T-cell (primary cell): ENCODE data around the gene SLC12A8. TPM values are rescaled to one million over a fixed set of nuclear protein-coding genes. Genes with fewer than 3 reads are reported as not detected.

ENCODE experiments used
- ATAC-seq, 4 experiments: fragments of 200-7000 bp in 3 of 4; fragments of 150-1000 bp in 1 of 4; cut with Tn5 transposase; replicated peaks in 1 of 4; 1 replicate in 3 of 4; 2 replicates in 1 of 4; pipeline ENCODE4 v1.10.0; 2021; ENCODE audit warnings: moderate library complexity in 3 of 4, mild to moderate bottlenecking in 2 of 4, moderate number of reproducible peaks in 1 of 4
- CTCF ChIA-PET, 2 donors: fragments of 300-600 bp; sonication (Branson Sonifier 250); formaldehyde crosslinking; loops; one replicate each; lab custom pipeline; 2022; ENCODE audit warnings: antibody characterized with exemption in 2 of 2; lab: Charles Lee
- POLR2A ChIA-PET, 2 donors: fragments of 300-600 bp; sonication (Branson Sonifier 250); formaldehyde crosslinking; loops; one replicate each; lab custom pipeline; 2022; ENCODE audit warnings: antibody characterized with exemption in 2 of 2; lab: Charles Lee
- DNase-seq, 35 experiments: peaks; one replicate each; pipeline versions ENCODE4 v3.0.0 to v3.0.0-alpha.2; 2013 to 2023
- H3K27ac ChIP-seq: one replicate; pipeline ENCODE4 v1.5.1; 2013; ENCODE audit warnings: low read length
- H3K27me3 ChIP-seq, 2 experiments: replicated peaks in 1 of 2; 1 replicate in 1 of 2; 2 replicates in 1 of 2; pipeline versions ENCODE4 v1.6.1 to v1.7.0; 2013; ENCODE audit warnings: low read length in 1 of 2, mixed read lengths in 1 of 2; ENCODE audit not compliant: control insufficient read depth in 2 of 2, insufficient read depth in 2 of 2; ENCODE audit errors: extremely low read depth in 1 of 2
- H3K36me3 ChIP-seq, 2 donors: 1 replicate in 1 of 2; 2 replicates in 1 of 2; pipeline versions ENCODE4 v1.6.1 to v1.7.0; 2013; ENCODE audit warnings: low read length in 1 of 2; ENCODE audit not compliant: control insufficient read depth in 2 of 2, insufficient read depth in 1 of 2; ENCODE audit errors: extremely low read depth in 1 of 2
- H3K4me1 ChIP-seq, 2 experiments: 1 replicate in 1 of 2; 2 replicates in 1 of 2; pipeline versions ENCODE4 v1.6.1 to v1.7.0; 2013; ENCODE audit warnings: low read length in 2 of 2, mixed read lengths in 1 of 2; ENCODE audit not compliant: insufficient read depth in 2 of 2, control insufficient read depth in 1 of 2; ENCODE audit errors: extremely low read depth in 1 of 2
- H3K4me3 ChIP-seq, 2 donors: 1 replicate in 1 of 2; 2 replicates in 1 of 2; pipeline versions ENCODE4 v1.5.1 to v1.7.0; 2013; ENCODE audit warnings: mild to moderate bottlenecking in 2 of 2, low read length in 1 of 2, moderate library complexity in 1 of 2; ENCODE audit not compliant: control insufficient read depth in 1 of 2; ENCODE audit errors: extremely low read depth in 1 of 2
- H3K9me3 ChIP-seq: 2 replicates; pipeline ENCODE4 v1.7.0; 2013
- H3K27ac Mint-ChIP-seq, 2 donors: one replicate each; pipeline ENCODE4 v1.8.0; 2020 to 2021; ENCODE audit warnings: mild to moderate bottlenecking in 2 of 2, mixed read lengths in 2 of 2
- H3K27me3 Mint-ChIP-seq, 2 donors: one replicate each; pipeline ENCODE4 v1.8.0; 2021 to 2022; ENCODE audit warnings: mixed read lengths in 2 of 2
- H3K36me3 Mint-ChIP-seq: one replicate; pipeline ENCODE4 v1.8.0; 2021; ENCODE audit warnings: mixed read lengths
- H3K4me1 Mint-ChIP-seq, 3 donors: one replicate each; pipeline ENCODE4 v1.8.0; 2020 to 2022; ENCODE audit warnings: mixed read lengths in 3 of 3, mild to moderate bottlenecking in 1 of 3
- H3K4me3 Mint-ChIP-seq, 3 donors: one replicate each; pipeline ENCODE4 v1.8.0; 2020 to 2022; ENCODE audit warnings: mild to moderate bottlenecking in 3 of 3, mixed read lengths in 3 of 3, moderate library complexity in 3 of 3
- H3K9me3 Mint-ChIP-seq, 3 donors: one replicate each; pipeline ENCODE4 v1.8.0; 2020 to 2022; ENCODE audit warnings: mixed read lengths in 3 of 3
- WGBS: methylation state at CpG from one replicate; pipeline ENCODE4 v1.1.5; 2013; ENCODE audit warnings: missing lambda C conversion rate; ENCODE audit not compliant: insufficient coverage; 5-methylcytosine and 5-hydroxymethylcytosine counted together
- total RNA-seq, 35 experiments: library from RNA in 6 of 35; stranded (reverse) in 6 of 35; fragments of 120-200 nt in 1 of 35; gene quantifications; one replicate each; pipeline versions ENCODE4 v1.2.1 to v1.2.4 and lab custom pipeline; 2013 to 2026

The SLC12A8 gene
- total RNA-seq, 5 donors from 2014 or later (not counting 1 experiment from before 2014, with no cell fraction given) = 0.50 to 0.96 (median 0.60) TPM; not detected in 2

- WGBS = 81% methylated on average over 3 of the region's 10 CpGs
- POLR2A ChIA-PET = interaction anchor here in 1 of 2 donors (0.5 kb wide), 1 partner anchor 29 kb away, joined by 5 read pairs; no protein-coding TSS in a partner anchor
These were observed 83.0 kb downstream of the SLC12A8 start for GRCh38 chr3:125129512-125129997.

GRCh38 chr3:125128861-125129501 lies 83.6 kb downstream of the SLC12A8 start:
- DNase-seq (no peak), ATAC-seq (no peak)
- ChIA-PET CTCF (no interaction called here), POLR2A (interaction anchor here in 1 of 2 donors (0.5 kb wide), 1 partner anchor 28 kb away, joined by 5 read pairs; no protein-coding TSS in a partner anchor)
- H3K4me1 ChIP-seq = peaks cover 4 to 20% of the 10 kb centered on the region in 2 experiments
- Mint-ChIP-seq H3K4me3 (no peak overlapping the region), H3K27me3 (no peaks in the 10 kb centered on the region), H3K36me3 (no peaks in the 10 kb centered on the region), H3K4me1 (peaks cover 15 to 19% (median 18%) of the 10 kb centered on the region in 3 donors), H3K27ac (no peak overlapping the region), H3K9me3 (no peaks in the 10 kb centered on the region)
- H3K4me3 ChIP-seq = no peak overlapping the region
- H3K36me3 ChIP-seq = no peaks in the 10 kb centered on the region
- 60% methylated on average over 1 of the region's 3 CpGs for WGBS
- H3K27ac ChIP-seq = no peak overlapping the region
- H3K9me3 ChIP-seq = no peaks in the 10 kb centered on the region
- H3K27me3 ChIP-seq = no peaks in the 10 kb centered on the region

More at GRCh38 chr3:125129512-125129997, 83.0 kb downstream of the SLC12A8 start:
- Mint-ChIP-seq H3K36me3 (no peaks in the 10 kb centered on the region), H3K4me3 (no peak overlapping the region), H3K27ac (no peak overlapping the region), H3K27me3 (no peaks in the 10 kb centered on the region), H3K4me1 (peaks cover 15 to 19% (median 18%) of the 10 kb centered on the region in 3 donors), H3K9me3 (no peaks in the 10 kb centered on the region)
- H3K4me3 ChIP-seq = no peak overlapping the region
- H3K27ac ChIP-seq = no peak overlapping the region
- H3K27me3 ChIP-seq = no peaks in the 10 kb centered on the region
- H3K9me3 ChIP-seq = no peaks in the 10 kb centered on the region
- DNase-seq (no peak), ATAC-seq (no peak)
- peaks cover 4 to 20% of the 10 kb centered on the region in 2 experiments for H3K4me1 ChIP-seq
- H3K36me3 ChIP-seq = no peaks in the 10 kb centered on the region
- CTCF ChIA-PET = no interaction called here

- Mint-ChIP-seq H3K4me1 (peaks cover 13 to 16% (median 14%) of the 10 kb centered on the region in 3 donors), H3K4me3 (no peak overlapping the region)
These were observed 86.2 kb downstream of the SLC12A8 start for GRCh38 chr3:125126323-125126722.

GRCh38 chr3:125125821-125126245 lies 86.7 kb downstream of the SLC12A8 start:
- Mint-ChIP-seq H3K9me3 (no peaks in the 10 kb centered on the region), H3K36me3 (no peaks in the 10 kb centered on the region), H3K27me3 (no peaks in the 10 kb centered on the region), H3K4me1 (peaks cover 18 to 21% (median 19%) of the 10 kb centered on the region in 3 donors), H3K4me3 (peak overlapping the region in 1 of 3 donors; percentile 11), H3K27ac (no peak overlapping the region)
- peak in 1 of 35 experiments; percentile 12 for DNase-seq
- POLR2A ChIA-PET = no interaction called here
- CTCF ChIA-PET = interaction anchor here in 1 of 2 donors (0.5 kb wide), 2 partner anchors 16 to 190 kb away, joined by 3 to 9 read pairs; no protein-coding TSS in a partner anchor
- WGBS = 25% methylated on average over 4 of the region's 6 CpGs
- no peaks in the 10 kb centered on the region for H3K27me3 ChIP-seq
- no peaks in the 10 kb centered on the region for H3K36me3 ChIP-seq
- no peak overlapping the region for H3K27ac ChIP-seq
- peaks cover under 1 to 18% of the 10 kb centered on the region in 2 experiments for H3K4me1 ChIP-seq
- peak; percentile 44 to 68 (median 50) for ATAC-seq
- H3K9me3 ChIP-seq = no peaks in the 10 kb centered on the region
- H3K4me3 ChIP-seq = no peak overlapping the region

More at GRCh38 chr3:125126323-125126722, 86.2 kb downstream of the SLC12A8 start:
- Mint-ChIP-seq H3K36me3 (no peaks in the 10 kb centered on the region), H3K27me3 (no peaks in the 10 kb centered on the region), H3K9me3 (no peaks in the 10 kb centered on the region), H3K27ac (no peak overlapping the region)
- no peak for ATAC-seq
- POLR2A ChIA-PET = interaction anchor here in 1 of 2 donors (0.5 kb wide), 1 partner anchor 52 kb away, joined by 3 read pairs; no protein-coding TSS in a partner anchor
- Histone ChIP-seq H3K4me1 (peaks cover 0 to 13% of the 10 kb centered on the region in 2 experiments), H3K4me3 (no peak overlapping the region), H3K27ac (no peak overlapping the region), H3K9me3 (no peaks in the 10 kb centered on the region), H3K27me3 (no peaks in the 10 kb centered on the region), H3K36me3 (no peaks in the 10 kb centered on the region)
- no peak for DNase-seq
- CTCF ChIA-PET = interaction anchor here in 1 of 2 donors (0.5 kb wide), 1 partner anchor 191 kb away, joined by 9 read pairs; no protein-coding TSS in a partner anchor
- no CpG with 5 or more reads among the region's 2 CpGs for WGBS

- 100% methylated on average over 2 of the region's 10 CpGs for WGBS
- H3K4me3 ChIP-seq = no peak overlapping the region
- ATAC-seq (no peak), DNase-seq (no peak)
- H3K9me3 ChIP-seq = no peaks in the 10 kb centered on the region
- peaks cover 11 to 36% of the 10 kb centered on the region in 2 experiments for H3K4me1 ChIP-seq
- no peak overlapping the region for H3K27ac ChIP-seq
- Mint-ChIP-seq H3K9me3 (no peaks in the 10 kb centered on the region), H3K27ac (no peak overlapping the region), H3K4me1 (peaks cover 33 to 38% (median 36%) of the 10 kb centered on the region in 3 donors), H3K36me3 (no peaks in the 10 kb centered on the region), H3K27me3 (no peaks in the 10 kb centered on the region), H3K4me3 (no peak overlapping the region)
- CTCF ChIA-PET = interaction anchor here in 1 of 2 donors (0.7 kb wide), 1 partner anchor 388 kb away, joined by 5 read pairs; no protein-coding TSS in a partner anchor
- H3K36me3 ChIP-seq = no peaks in the 10 kb centered on the region
- POLR2A ChIA-PET = no interaction called here
- H3K27me3 ChIP-seq = no peaks in the 10 kb centered on the region
These were observed 88.9 kb downstream of the SLC12A8 start for GRCh38 chr3:125123451-125124305.
